IMR-90 (cell line): ENCODE data around the gene ARHGAP24. TPM values are rescaled to one million over a fixed set of nuclear protein-coding genes. Genes with fewer than 3 reads are reported as not detected.

Experiments
- ATAC-seq: fragments of 200-7000 bp; cut with Tn5 transposase; 2 replicates; pipeline ENCODE4 v1.9.1; 2020; ENCODE audit warnings: low read depth, mild to moderate bottlenecking, moderate library complexity
- BruUV-seq: library from RNA; stranded (reverse); fragments of 400-500 nt; replicated peaks from 2 replicates; lab custom pipeline; 2021; lab: Mats Ljungman, UMichigan
- CTCF ChIA-PET: fragments of 300-600 bp; formaldehyde crosslinking; extraction: SDS; loops from one replicate; lab custom pipeline; 2021; ENCODE audit warnings: antibody characterized with exemption; lab: Yijun Ruan, JAX
- POLR2A ChIA-PET: fragments of 300-600 bp; sonication (Branson Sonifier 250); formaldehyde crosslinking; loops from one replicate; lab custom pipeline; 2022; ENCODE audit warnings: antibody characterized with exemption; ENCODE audit not compliant: unreplicated experiment; lab: Charles Lee
- DNase-seq: peaks from one replicate; pipeline ENCODE4 v3.0.0; 2013
- H2AFZ ChIP-seq: replicated peaks from 2 replicates; pipeline ENCODE3; 2013; ENCODE audit warnings: low read length, mild to moderate bottlenecking; ENCODE audit not compliant: poor library complexity
- H2AK5ac ChIP-seq: 2 replicates; pipeline ENCODE4 v1.6.1; 2013; ENCODE audit warnings: low read depth, low read length, inconsistent platforms
- H2AK9ac ChIP-seq: replicated peaks from 2 replicates; pipeline ENCODE3; 2013; ENCODE audit warnings: mild to moderate bottlenecking, low read depth, low read length, moderate library complexity; ENCODE audit not compliant: poor library complexity
- H2BK120ac ChIP-seq: 2 replicates; pipeline ENCODE4 v1.6.1; 2013; ENCODE audit warnings: low read depth, low read length, inconsistent platforms
- H2BK15ac ChIP-seq: 3 replicates; pipeline ENCODE4 v1.6.1; 2013; ENCODE audit warnings: low read depth, low read length, inconsistent platforms
- H2BK20ac ChIP-seq: 2 replicates; pipeline ENCODE4 v1.6.1; 2013; ENCODE audit warnings: low read depth, mild to moderate bottlenecking, inconsistent platforms, low read length, moderate library complexity
- H2BK5ac ChIP-seq: 2 replicates; pipeline ENCODE4 v1.6.1; 2013; ENCODE audit warnings: mild to moderate bottlenecking, low read depth, low read length, inconsistent platforms; ENCODE audit not compliant: poor library complexity, severe bottlenecking
- H3K14ac ChIP-seq: replicated peaks from 2 replicates; pipeline ENCODE4 v1.6.1; 2013; ENCODE audit warnings: low read depth, low read length, inconsistent platforms
- H3K18ac ChIP-seq: 2 replicates; pipeline ENCODE4 v1.6.1; 2013; ENCODE audit warnings: low read depth, low read length, control low read depth
- H3K23ac ChIP-seq: 2 replicates; pipeline ENCODE4 v1.6.1; 2013; ENCODE audit warnings: low read depth, low read length, inconsistent platforms
- H3K27ac ChIP-seq: 2 replicates; pipeline ENCODE4 v1.5.1; 2013; ENCODE audit warnings: mild to moderate bottlenecking, control low read depth, low read length; ENCODE audit not compliant: insufficient read depth
- H3K27me3 ChIP-seq: 2 replicates; pipeline ENCODE4 v1.6.1; 2013; ENCODE audit warnings: low read length; ENCODE audit not compliant: control insufficient read depth, insufficient read depth
- H3K36me3 ChIP-seq: 2 replicates; pipeline ENCODE4 v1.6.1; 2013; ENCODE audit warnings: low read length, mixed read lengths; ENCODE audit not compliant: control insufficient read depth, insufficient read depth
- H3K4ac ChIP-seq: 2 replicates; pipeline ENCODE4 v1.6.1; 2013; ENCODE audit warnings: low read depth, low read length, inconsistent platforms
- H3K4me1 ChIP-seq: 2 replicates; pipeline ENCODE4 v1.6.1; 2013; ENCODE audit warnings: low read length, mixed read lengths; ENCODE audit not compliant: control insufficient read depth, insufficient read depth
- H3K4me2 ChIP-seq: 2 replicates; pipeline ENCODE4 v1.6.1; 2013; ENCODE audit warnings: low read depth, mild to moderate bottlenecking, control low read depth, low read length, moderate library complexity
- H3K4me3 ChIP-seq: 2 replicates; pipeline ENCODE4 v1.5.1; 2013; ENCODE audit warnings: low read depth, mild to moderate bottlenecking, control low read depth, low read length, moderate library complexity; ENCODE audit not compliant: insufficient read depth
- H3K56ac ChIP-seq: 2 replicates; pipeline ENCODE4 v1.6.1; 2013; ENCODE audit warnings: low read length, inconsistent platforms; ENCODE audit not compliant: insufficient read depth; ENCODE audit errors: extremely low read depth
- H3K79me1 ChIP-seq, 2 experiments: 2 replicates each; pipeline ENCODE4 v1.6.1; 2013; ENCODE audit warnings: low read length in 2 of 2, inconsistent platforms in 1 of 2, low read depth in 1 of 2
- H3K9ac ChIP-seq: 2 replicates; pipeline ENCODE4 v1.6.1; 2013; ENCODE audit warnings: low read depth, low read length, control low read depth
- H3K9me1 ChIP-seq: 2 replicates; pipeline ENCODE4 v1.6.1; 2013; ENCODE audit warnings: low read length, inconsistent platforms; ENCODE audit not compliant: insufficient read depth
- H3K9me3 ChIP-seq: 2 replicates; pipeline ENCODE4 v1.6.1; 2013; ENCODE audit warnings: low read length; ENCODE audit not compliant: control insufficient read depth, insufficient read depth
- H4K20me1 ChIP-seq: 2 replicates; pipeline ENCODE4 v1.6.1; 2013; ENCODE audit warnings: low read length, inconsistent platforms; ENCODE audit not compliant: insufficient read depth
- H4K5ac ChIP-seq: 2 replicates; pipeline ENCODE4 v1.6.1; 2013; ENCODE audit warnings: mild to moderate bottlenecking, low read depth, low read length, control low read depth
- H4K8ac ChIP-seq, 2 experiments: 2 replicates each; pipeline ENCODE4 v1.6.1; 2013; ENCODE audit warnings: low read depth in 2 of 2, low read length in 2 of 2, control low read depth in 1 of 2, inconsistent platforms in 1 of 2
- H4K91ac ChIP-seq: 2 replicates; pipeline ENCODE4 v1.6.1; 2013; ENCODE audit warnings: low read depth, low read length, inconsistent platforms; ENCODE audit not compliant: insufficient read depth
- CEBPB ChIP-seq: IDR thresholded peaks from 2 replicates; pipeline ENCODE4 v1.6.1; 2012; ENCODE audit warnings: low read depth, low read length, improper control_type of control experiment
- MAZ ChIP-seq: IDR thresholded peaks from 2 replicates; pipeline ENCODE4 v1.6.1; 2012; ENCODE audit warnings: low read depth, mild to moderate bottlenecking, low read length, improper control_type of control experiment, moderate library complexity, borderline replicate concordance
- POLR2A ChIP-seq: IDR thresholded peaks from 2 replicates; pipeline ENCODE4 v1.6.1; 2012; ENCODE audit warnings: mild to moderate bottlenecking, low read depth, low read length
- RAD21 ChIP-seq: IDR thresholded peaks from 2 replicates; pipeline ENCODE4 v1.6.1; 2012; ENCODE audit warnings: low read length, improper control_type of control experiment
- RFX5 ChIP-seq: IDR thresholded peaks from 2 replicates; pipeline ENCODE4 v1.8.0; 2012; ENCODE audit warnings: low read depth, mild to moderate bottlenecking, low read length, moderate library complexity
- SMC3 ChIP-seq: fragments of 150-350 bp; IDR thresholded peaks from 2 replicates; pipeline ENCODE4 v1.6.1; 2016; ENCODE audit warnings: low read depth, mild to moderate bottlenecking, antibody characterized with exemption, low read length, moderate library complexity
- WGBS, 2 experiments: methylation state at CpG; one replicate each; pipeline versions ENCODE4 v1.1.5 to v1.1.7; 2013; ENCODE audit warnings: missing lambda C conversion rate in 2 of 2; ENCODE audit not compliant: insufficient read length in 1 of 2; ENCODE audit errors: extremely low coverage in 2 of 2; 5-methylcytosine and 5-hydroxymethylcytosine counted together
- dilution Hi-C: fragments of 300-500 bp; cut with HindIII; formaldehyde crosslinking; loops from one replicate; pipeline ENCODE4 v1.14.3; 2018; ENCODE audit warnings: low sequenced_read_pairs; ENCODE audit not compliant: unreplicated experiment
- in situ Hi-C: fragments of 300-500 bp; cut with MboI; formaldehyde crosslinking; loops from 3 replicates; pipeline ENCODE4 v1.14.3; 2019; ENCODE audit warnings: low sequenced_read_pairs, inconsistent platforms, mixed read lengths
- intact Hi-C: fragments of 100-400 bp; cut with micrococcal nuclease; formaldehyde crosslinking; loops from 2 replicates; pipeline ENCODE4 v1.10.0; 2022
- polyA plus RNA-seq, 3 experiments: library from polyadenylated mRNA; depleted of rRNA; stranded (reverse); fragments of >200 nt; gene quantifications; 2 replicates each; pipeline ENCODE4 v1.2.3, GENCODE V29; 2012; ENCODE audit warnings: low replicate concordance in 1 of 3
- total RNA-seq: library from RNA; depleted of rRNA; stranded (reverse); fragments of >200 nt; gene quantifications from 2 replicates; pipeline ENCODE4 v1.2.3, GENCODE V29; 2012

ARHGAP24 gene
- total and polyA plus RNA-seq, 2 of the 4 experiments (the other 2 are of a cell fraction): 11.9 to 24.0 TPM

GRCh38 chr4:85543832-85544231, 68.9 kb downstream of the ARHGAP24 start:
- ChIA-PET POLR2A (no interaction called here), CTCF (no interaction called here)
- in situ Hi-C loops: no loop called here
- Histone ChIP-seq H2BK120ac (no peak overlapping the region), H3K23ac (no peak overlapping the region), H3K4me1 (no peaks in the 10 kb centered on the region), H3K4me2 (no peak overlapping the region), H2BK5ac (no peak overlapping the region), H2AFZ (no peak overlapping the region), H3K14ac (no peak overlapping the region), H2AK5ac (no peak overlapping the region), H3K56ac (no peak overlapping the region), H3K9me3 (no peaks in the 10 kb centered on the region), H2AK9ac (no peak overlapping the region), H2BK15ac (no peak overlapping the region), H4K20me1 (no peaks in the 10 kb centered on the region), H3K9ac (no peak overlapping the region), H4K91ac (no peak overlapping the region), H3K36me3 (no peaks in the 10 kb centered on the region), H4K8ac (no peak overlapping the region), H3K18ac (no peak overlapping the region), H4K5ac (no peak overlapping the region), H3K27ac (no peak overlapping the region), H3K79me1 (no peaks in the 10 kb centered on the region), H3K27me3 (no peaks in the 10 kb centered on the region), H2BK20ac (no peak overlapping the region), H3K4ac (no peak overlapping the region), H3K4me3 (no peak overlapping the region), H3K9me1 (no peaks in the 10 kb centered on the region)
- no CpG with 5 or more reads among the region's 1 CpG for WGBS, 2 experiments
- dilution Hi-C loops: no loop called here
- no peak for TF ChIP-seq SMC3
- no peak for TF ChIP-seq RAD21
- TF ChIP-seq RFX5: no peak
- TF ChIP-seq MAZ: no peak
- TF ChIP-seq CEBPB: no peak
- TF ChIP-seq POLR2A: no peak
- ATAC-seq: no peak
- no TSS peak for BruUV-seq
- DNase-seq: peak; percentile 1
- intact Hi-C loops: no loop called here
